AG04449 (cell line): ENCODE measurements around the gene CLCN7.

ENCODE experiments used
- CTCF ChIA-PET: fragments of 350-600 bp; formaldehyde crosslinking; extraction: SDS; loops from one replicate; lab custom pipeline; 2021; ENCODE audit warnings: antibody characterized with exemption; lab: Yijun Ruan, JAX
- POLR2A ChIA-PET: fragments of 400-600, 350-600 bp; formaldehyde crosslinking; extraction: SDS; loops from one replicate; lab custom pipeline; 2020; ENCODE audit warnings: antibody characterized with exemption, inconsistent platforms; lab: Yijun Ruan, JAX
- DNase-seq: peaks from one replicate; pipeline ENCODE4 v3.0.0-alpha.2; 2010; ENCODE audit warnings: low read depth, low spot score
- H3K4me3 ChIP-seq: 2 replicates; pipeline ENCODE4 v1.5.1; 2011; ENCODE audit warnings: low read depth, mild to moderate bottlenecking, control low read depth, low read length
- CTCF ChIP-seq: IDR thresholded peaks from one replicate; pipeline ENCODE4 v1.5.1; 2011; ENCODE audit warnings: mild to moderate bottlenecking, moderate library complexity, low read length, control low read depth, inconsistent platforms; ENCODE audit not compliant: insufficient read depth; ENCODE audit errors: missing control alignments

The CLCN7 gene

DNA sequence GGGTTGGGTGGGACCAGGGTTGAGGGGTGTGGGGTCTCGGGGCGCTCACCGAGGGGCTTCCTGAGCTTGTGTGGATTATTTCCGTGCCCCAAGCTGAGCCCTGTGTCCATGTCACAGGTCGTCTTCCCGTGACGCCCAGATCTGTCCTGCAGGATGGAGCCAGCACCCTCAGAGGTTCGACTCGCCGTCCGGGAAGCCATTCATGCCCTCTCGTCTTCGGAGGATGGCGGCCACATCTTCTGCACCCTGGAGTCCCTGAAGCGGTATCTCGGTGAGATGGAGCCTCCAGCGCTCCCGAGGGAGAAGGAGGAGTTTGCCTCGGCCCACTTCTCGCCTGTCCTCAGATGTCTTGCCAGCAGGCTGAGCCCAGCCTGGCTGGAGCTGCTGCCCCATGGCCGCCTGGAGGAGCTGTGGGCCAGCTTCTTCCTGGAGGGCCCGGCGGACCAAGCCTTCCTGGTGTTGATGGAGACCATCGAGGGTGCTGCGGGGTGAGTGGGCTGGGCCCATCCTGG is 19.4 kb upstream of the CLCN7 start:
- TF ChIP-seq CTCF: peak; percentile 91
- peak overlapping the region; percentile 72 for H3K4me3 ChIP-seq
- CTCF ChIA-PET: interaction anchor here (0.7 to 1.8 kb wide), 16 partner anchors 9 to 231 kb away, joined by 3 to 7 read pairs (median 4); partner anchors contain the start of gene MAPK8IP3
- peak; percentile 14 for DNase-seq
- POLR2A ChIA-PET: interaction anchor here (1.1 to 1.2 kb wide), 2 partner anchors 18 to 116 kb away, joined by 3 read pairs; no protein-coding TSS in a partner anchor

DNA sequence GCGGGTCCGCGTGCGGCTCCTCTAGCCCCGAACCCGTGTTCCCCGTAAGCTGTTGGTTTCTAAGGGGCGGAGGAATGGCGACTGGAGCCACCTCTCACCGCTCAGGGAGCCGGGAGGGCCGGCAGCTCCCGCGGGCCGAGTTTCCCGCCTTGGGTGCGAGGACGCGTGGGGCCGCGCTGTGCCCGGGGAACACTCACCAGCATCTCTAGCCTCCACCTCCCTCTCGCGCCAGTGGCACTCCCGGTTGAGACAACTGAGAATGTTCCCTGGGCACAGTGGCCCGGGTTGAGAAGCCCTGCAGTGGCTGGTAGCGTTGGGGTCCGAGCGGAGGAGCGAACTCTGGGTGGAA is 18.9 kb upstream of the CLCN7 start:
- TF ChIP-seq CTCF: no peak
- no peak for DNase-seq
- CTCF ChIA-PET: interaction anchor here (0.7 to 1.8 kb wide), 17 partner anchors 9 to 231 kb away, joined by 3 to 7 read pairs (median 4); partner anchors contain the start of gene MAPK8IP3
- peak overlapping the region; percentile 72 for H3K4me3 ChIP-seq
- POLR2A ChIA-PET: interaction anchor here (1.1 to 1.2 kb wide), 2 partner anchors 18 to 116 kb away, joined by 3 read pairs; no protein-coding TSS in a partner anchor

- ChIA-PET POLR2A (interaction anchor here (0.5 kb wide), 1 partner anchor 11 kb away, joined by 5 read pairs; no protein-coding TSS in a partner anchor), CTCF (interaction anchor here (1.2 to 1.8 kb wide), 10 partner anchors 10 to 213 kb away, joined by 3 to 5 read pairs (median 4); partner anchors contain the start of gene MAPK8IP3)
- TF ChIP-seq CTCF: no peak
- H3K4me3 ChIP-seq: peak within 1 kb of the TSS; percentile 72
- peak; percentile 1 for DNase-seq
Measured at GRCh38 chr16:1492923-1493745, 18.3 kb upstream of the CLCN7 start, which contains the start of gene TELO2. Gene TELO2 (plus strand): TSS chr16:1493360. CDS start chr16:1494282, 922 bp downstream.

DNA sequence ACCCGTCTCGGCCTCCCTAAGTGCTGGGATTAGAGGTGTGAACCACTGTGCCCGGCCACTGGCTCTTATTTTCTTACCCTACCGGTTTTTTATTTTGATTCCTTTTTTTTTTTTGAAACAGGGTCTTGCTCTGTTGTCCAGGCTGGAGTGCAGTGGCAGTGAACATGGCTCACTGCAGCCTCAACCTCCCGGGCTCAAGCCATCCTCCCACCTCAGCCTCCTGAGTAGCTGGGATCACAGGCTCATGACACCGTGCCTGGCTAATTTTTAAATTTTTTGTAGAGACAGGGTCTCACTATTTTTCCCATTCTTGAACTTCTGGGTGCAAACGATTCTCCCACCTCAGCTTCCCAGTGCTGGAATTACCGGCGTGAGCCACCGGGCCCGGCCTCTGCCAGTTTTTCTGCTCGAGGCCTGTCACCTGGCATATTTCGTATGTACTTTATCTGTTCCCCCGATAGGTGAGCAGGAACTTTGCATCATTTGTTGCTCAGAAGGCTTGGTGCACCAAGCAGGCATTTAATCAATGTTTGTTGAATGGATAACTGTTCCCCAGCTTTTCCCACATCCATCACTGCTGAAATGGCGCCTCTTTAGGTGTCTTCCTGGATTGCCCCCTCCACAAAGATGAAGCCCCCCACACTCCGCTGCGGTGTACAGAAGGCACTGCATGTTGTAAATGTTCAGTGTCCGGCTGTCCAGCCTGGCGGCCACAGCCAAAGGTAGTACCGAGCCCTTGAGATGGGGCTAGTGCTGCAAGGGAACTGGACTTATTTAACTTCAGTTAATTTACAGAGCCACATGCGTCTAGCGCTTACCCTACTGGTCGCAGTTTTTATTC is 17.5 kb upstream of the CLCN7 start:
- no peak for DNase-seq
- POLR2A ChIA-PET: interaction anchor here (0.5 kb wide), 1 partner anchor 12 kb away, joined by 5 read pairs; no protein-coding TSS in a partner anchor
- no peak for TF ChIP-seq CTCF
- peak overlapping the region; percentile 58 for H3K4me3 ChIP-seq
- CTCF ChIA-PET: interaction anchor here (0.8 to 1.6 kb wide), 4 partner anchors 40 to 272 kb away, joined by 3 read pairs; partner anchors contain the start of gene MAPK8IP3

DNA sequence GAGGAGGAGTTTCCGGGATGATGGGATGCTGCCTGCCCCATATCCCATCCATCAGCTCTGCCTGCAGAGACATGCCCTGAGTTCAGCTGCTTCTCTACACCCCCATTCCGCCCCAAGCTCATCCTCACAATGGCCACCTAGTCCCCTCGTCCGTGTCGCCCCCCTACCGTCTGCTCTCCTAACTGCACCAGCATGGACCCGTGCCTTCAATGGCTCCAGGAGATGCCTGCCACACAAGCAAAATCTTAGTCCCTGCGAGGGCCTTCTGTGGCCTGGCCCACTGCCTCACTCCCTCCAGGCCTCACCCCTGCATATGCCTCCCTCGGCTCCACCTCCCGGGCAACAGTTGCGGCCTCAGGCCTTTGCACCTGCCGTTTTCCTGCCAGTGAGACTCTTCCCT is 16.5 kb upstream of the CLCN7 start:
- TF ChIP-seq CTCF: no peak
- DNase-seq: no peak
- H3K4me3 ChIP-seq: no peak overlapping the region
- ChIA-PET CTCF (no interaction called here), POLR2A (no interaction called here)
